ENCODE results near the gene FERMT1. TPM values are rescaled to one million over a fixed set of nuclear protein-coding genes. Genes with fewer than 3 reads are reported as not detected.
A peak's percentile ranks its signal among the peaks of the same experiment; 100 is the strongest.

FERMT1 gene
- total and polyA plus RNA-seq, 2 of the 13 experiments (the other 11 are each of a cell fraction or from before 2014, with no cell fraction given): 15.8 to 29.5 TPM

GRCh38 chr20:6053776-6054688 lies 68.8 kb downstream of the FERMT1 start, which contains the start of gene LRRN4 (continued):
- TF ChIP-seq TFDP1 (CRISPR knock-in tag; IDR thresholded peaks at IDR 0.05; ENCODE audit: borderline replicate concordance): 0 out of 2 replicates have a peak, but pooled peaks have one; percentile 17
- TF ChIP-seq UBTF (CRISPR knock-in tag; IDR thresholded peaks at IDR 0.05): no peak
- TF ChIP-seq POLR2G (IDR thresholded peaks at IDR 0.05; ENCODE audit: low read depth, low read length): no peak
- no peak for TF ChIP-seq ZNF317 (CRISPR knock-in tag; IDR thresholded peaks at IDR 0.05)
- TF ChIP-seq KLF11 (CRISPR knock-in tag; IDR thresholded peaks at IDR 0.05): no peak
- TF ChIP-seq, protein P1, sequence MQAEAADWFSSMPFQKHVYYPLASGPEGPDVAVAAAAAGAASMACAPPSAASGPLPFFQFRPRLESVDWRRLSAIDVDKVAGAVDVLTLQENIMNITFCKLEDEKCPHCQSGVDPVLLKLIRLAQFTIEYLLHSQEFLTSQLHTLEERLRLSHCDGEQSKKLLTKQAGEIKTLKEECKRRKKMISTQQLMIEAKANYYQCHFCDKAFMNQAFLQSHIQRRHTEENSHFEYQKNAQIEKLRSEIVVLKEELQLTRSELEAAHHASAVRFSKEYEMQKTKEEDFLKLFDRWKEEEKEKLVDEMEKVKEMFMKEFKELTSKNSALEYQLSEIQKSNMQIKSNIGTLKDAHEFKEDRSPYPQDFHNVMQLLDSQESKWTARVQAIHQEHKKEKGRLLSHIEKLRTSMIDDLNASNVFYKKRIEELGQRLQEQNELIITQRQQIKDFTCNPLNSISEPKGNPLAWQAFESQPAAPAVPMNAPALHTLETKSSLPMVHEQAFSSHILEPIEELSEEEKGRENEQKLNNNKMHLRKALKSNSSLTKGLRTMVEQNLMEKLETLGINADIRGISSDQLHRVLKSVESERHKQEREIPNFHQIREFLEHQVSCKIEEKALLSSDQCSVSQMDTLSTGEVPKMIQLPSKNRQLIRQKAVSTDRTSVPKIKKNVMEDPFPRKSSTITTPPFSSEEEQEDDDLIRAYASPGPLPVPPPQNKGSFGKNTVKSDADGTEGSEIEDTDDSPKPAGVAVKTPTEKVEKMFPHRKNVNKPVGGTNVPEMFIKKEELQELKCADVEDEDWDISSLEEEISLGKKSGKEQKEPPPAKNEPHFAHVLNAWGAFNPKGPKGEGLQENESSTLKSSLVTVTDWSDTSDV (CRISPR knock-in tag; IDR thresholded peaks at IDR 0.05): no peak
- TF ChIP-seq, protein P2, sequence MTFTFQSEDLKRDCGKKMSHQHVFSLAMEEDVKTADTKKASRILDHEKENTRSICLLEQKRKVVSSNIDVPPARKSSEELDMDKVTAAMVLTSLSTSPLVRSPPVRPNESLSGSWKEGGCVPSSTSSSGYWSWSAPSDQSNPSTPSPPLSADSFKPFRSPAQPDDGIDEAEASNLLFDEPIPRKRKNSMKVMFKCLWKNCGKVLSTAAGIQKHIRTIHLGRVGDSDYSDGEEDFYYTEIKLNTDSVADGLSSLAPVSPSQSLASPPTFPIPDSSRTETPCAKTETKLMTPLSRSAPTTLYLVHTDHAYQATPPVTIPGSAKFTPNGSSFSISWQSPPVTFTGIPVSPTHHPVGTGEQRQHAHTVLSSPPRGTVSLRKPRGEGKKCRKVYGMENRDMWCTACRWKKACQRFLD (CRISPR knock-in tag; IDR thresholded peaks at IDR 0.05; ENCODE audit: borderline replicate concordance): no peak
- no peak for TF ChIP-seq ZNF776 (CRISPR knock-in tag; IDR thresholded peaks at IDR 0.05)
- TF ChIP-seq NRL (CRISPR knock-in tag; IDR thresholded peaks at IDR 0.05; ENCODE audit: borderline replicate concordance): no peak
- TF ChIP-seq HMG20A (CRISPR knock-in tag; IDR thresholded peaks at IDR 0.05; ENCODE audit: borderline replicate concordance): no peak
- TF ChIP-seq LBX2 (CRISPR knock-in tag; IDR thresholded peaks at IDR 0.05; ENCODE audit: borderline replicate concordance): no peak
- no peak for TF ChIP-seq FOXO1 (CRISPR knock-in tag; IDR thresholded peaks at IDR 0.05)
- no peak for TF ChIP-seq PBX3 (CRISPR knock-in tag; IDR thresholded peaks at IDR 0.05; ENCODE audit: borderline replicate concordance)
- TF ChIP-seq, protein P3, sequence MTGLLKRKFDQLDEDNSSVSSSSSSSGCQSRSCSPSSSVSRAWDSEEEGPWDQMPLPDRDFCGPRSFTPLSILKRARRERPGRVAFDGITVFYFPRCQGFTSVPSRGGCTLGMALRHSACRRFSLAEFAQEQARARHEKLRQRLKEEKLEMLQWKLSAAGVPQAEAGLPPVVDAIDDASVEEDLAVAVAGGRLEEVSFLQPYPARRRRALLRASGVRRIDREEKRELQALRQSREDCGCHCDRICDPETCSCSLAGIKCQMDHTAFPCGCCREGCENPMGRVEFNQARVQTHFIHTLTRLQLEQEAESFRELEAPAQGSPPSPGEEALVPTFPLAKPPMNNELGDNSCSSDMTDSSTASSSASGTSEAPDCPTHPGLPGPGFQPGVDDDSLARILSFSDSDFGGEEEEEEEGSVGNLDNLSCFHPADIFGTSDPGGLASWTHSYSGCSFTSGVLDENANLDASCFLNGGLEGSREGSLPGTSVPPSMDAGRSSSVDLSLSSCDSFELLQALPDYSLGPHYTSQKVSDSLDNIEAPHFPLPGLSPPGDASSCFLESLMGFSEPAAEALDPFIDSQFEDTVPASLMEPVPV (CRISPR knock-in tag; IDR thresholded peaks at IDR 0.05): no peak
- TF ChIP-seq FOSL1 (CRISPR knock-in tag; IDR thresholded peaks at IDR 0.05; ENCODE audit: borderline replicate concordance): no peak
